H1 (cell line): Measurements from ENCODE around the gene SOHLH1.

Experiments used
- BRCA1 ChIP-seq: IDR thresholded peaks from 2 replicates; pipeline ENCODE4 v1.6.1; 2012; ENCODE audit warnings: low read depth, low read length, improper control_type of control experiment
- POLR2AphosphoS5 ChIP-seq: IDR thresholded peaks from 2 replicates; pipeline ENCODE4 v1.6.1; 2011; ENCODE audit warnings: low read depth, low read length
- TF ChIP-seq, protein P1 (sequence below), 3 experiments: IDR thresholded peaks; 1 replicate in 2 of 3; 2 replicates in 1 of 3; pipeline versions ENCODE4 v1.5.1 to v1.6.1; 2011; ENCODE audit warnings: low read length in 3 of 3, mild to moderate bottlenecking in 3 of 3, inconsistent platforms in 2 of 3, low read depth in 1 of 3, moderate library complexity in 1 of 3; ENCODE audit not compliant: insufficient read depth in 1 of 3; ENCODE audit errors: control extremely low read depth in 1 of 3

DNA sequence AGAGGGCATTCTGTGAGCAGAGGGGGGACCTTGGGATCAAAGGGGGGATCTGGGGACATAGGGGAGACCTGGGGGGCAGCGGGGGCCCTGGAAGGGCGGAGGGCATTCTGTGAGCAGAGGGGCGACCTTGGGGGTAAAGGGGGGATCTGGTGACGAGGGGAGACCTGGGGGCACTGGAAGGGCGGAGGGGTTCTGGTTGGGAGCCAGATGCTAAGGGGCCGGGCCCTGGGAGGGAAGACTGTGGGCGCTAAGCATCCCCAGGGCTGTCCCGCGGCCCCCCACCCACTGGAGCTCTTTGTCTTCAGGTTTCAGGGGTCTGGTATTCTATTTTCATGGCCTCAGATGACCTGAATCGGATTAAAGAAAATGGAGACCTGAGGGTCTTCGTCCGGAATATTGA, 35.4 kb downstream of the SOHLH1 start:
- TF ChIP-seq, protein P1, sequence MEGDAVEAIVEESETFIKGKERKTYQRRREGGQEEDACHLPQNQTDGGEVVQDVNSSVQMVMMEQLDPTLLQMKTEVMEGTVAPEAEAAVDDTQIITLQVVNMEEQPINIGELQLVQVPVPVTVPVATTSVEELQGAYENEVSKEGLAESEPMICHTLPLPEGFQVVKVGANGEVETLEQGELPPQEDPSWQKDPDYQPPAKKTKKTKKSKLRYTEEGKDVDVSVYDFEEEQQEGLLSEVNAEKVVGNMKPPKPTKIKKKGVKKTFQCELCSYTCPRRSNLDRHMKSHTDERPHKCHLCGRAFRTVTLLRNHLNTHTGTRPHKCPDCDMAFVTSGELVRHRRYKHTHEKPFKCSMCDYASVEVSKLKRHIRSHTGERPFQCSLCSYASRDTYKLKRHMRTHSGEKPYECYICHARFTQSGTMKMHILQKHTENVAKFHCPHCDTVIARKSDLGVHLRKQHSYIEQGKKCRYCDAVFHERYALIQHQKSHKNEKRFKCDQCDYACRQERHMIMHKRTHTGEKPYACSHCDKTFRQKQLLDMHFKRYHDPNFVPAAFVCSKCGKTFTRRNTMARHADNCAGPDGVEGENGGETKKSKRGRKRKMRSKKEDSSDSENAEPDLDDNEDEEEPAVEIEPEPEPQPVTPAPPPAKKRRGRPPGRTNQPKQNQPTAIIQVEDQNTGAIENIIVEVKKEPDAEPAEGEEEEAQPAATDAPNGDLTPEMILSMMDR (IDR thresholded peaks at IDR 0.05; ENCODE audit: control extremely low read depth in 1 of 3, insufficient read depth in 1 of 3, low read depth in 1 of 3, low read length in 3 of 3) = no peak
- TF ChIP-seq POLR2AphosphoS5 (no peak), BRCA1 (no peak)
